Neural cell (in vitro differentiated cells): Measurements from ENCODE around the gene EFR3B. TPM values are rescaled to one million over a fixed set of nuclear protein-coding genes. Genes with fewer than 3 reads are reported as not detected.

Experiments used
- H2AFZ ChIP-seq: fragments of 200-600, 300-800 bp; sonication (generic), shearing (Covaris generic); 2 replicates; pipeline ENCODE4 v1.6.0; 2014; ENCODE audit warnings: low read depth, mild to moderate bottlenecking, antibody characterized with exemption, low read length, moderate library complexity
- H3F3A ChIP-seq: fragments of 200-600 bp; shearing (Covaris generic); 2 replicates; pipeline ENCODE4 v1.6.1; 2016; ENCODE audit warnings: mild to moderate bottlenecking, moderate library complexity, mixed read lengths, antibody characterized with exemption, low read length; ENCODE audit not compliant: insufficient read depth, poor library complexity, severe bottlenecking
- H3K27ac ChIP-seq: fragments of 200-600, 300-800 bp; sonication (generic), shearing (Covaris generic); 2 replicates; pipeline ENCODE4 v1.5.1; 2014; ENCODE audit warnings: mild to moderate bottlenecking, low read length, moderate library complexity
- H3K27me3 ChIP-seq: fragments of 300-800, 200-600 bp; sonication (generic), shearing (Covaris generic); 2 replicates; pipeline ENCODE4 v1.6.0; 2014; ENCODE audit warnings: mild to moderate bottlenecking, low read depth, low read length, moderate library complexity; ENCODE audit not compliant: insufficient read depth
- H3K36me3 ChIP-seq: fragments of 300-800, 200-600 bp; sonication (generic), shearing (Covaris generic); 2 replicates; pipeline ENCODE4 v1.5.1; 2014; ENCODE audit warnings: mild to moderate bottlenecking, antibody characterized with exemption, low read length, moderate library complexity; ENCODE audit not compliant: insufficient read depth
- H3K4me2 ChIP-seq: fragments of 300-800, 200-600 bp; sonication (generic), shearing (Covaris generic); 2 replicates; pipeline ENCODE4 v1.6.0; 2014; ENCODE audit warnings: mild to moderate bottlenecking, low read length
- H3K4me3 ChIP-seq: fragments of 300-800, 200-600 bp; sonication (generic), shearing (Covaris generic); 2 replicates; pipeline ENCODE4 v1.5.1; 2014; ENCODE audit warnings: mild to moderate bottlenecking, low read length, moderate library complexity
- H3K79me2 ChIP-seq: fragments of 200-600 bp; shearing (Covaris generic); replicated peaks from 2 replicates; pipeline ENCODE4 v1.6.0; 2014; ENCODE audit warnings: mild to moderate bottlenecking, low read length, moderate library complexity; ENCODE audit not compliant: insufficient read depth
- H3K9ac ChIP-seq: fragments of 300-800, 200-600 bp; sonication (generic), shearing (Covaris generic); 2 replicates; pipeline ENCODE4 v1.6.1; 2016; ENCODE audit warnings: mild to moderate bottlenecking, low read length, mixed read lengths
- H3K9me2 ChIP-seq: fragments of 200-600 bp; shearing (Covaris generic); 2 replicates; pipeline ENCODE4 v1.6.1; 2016; ENCODE audit warnings: mild to moderate bottlenecking, low read length, mixed read lengths; ENCODE audit not compliant: insufficient read depth
- H3K9me3 ChIP-seq: fragments of 200-600, 300-800 bp; sonication (generic), shearing (Covaris generic); 2 replicates; pipeline ENCODE4 v1.6.1; 2016; ENCODE audit warnings: mild to moderate bottlenecking, mixed run types, low read length, moderate library complexity, mixed read lengths
- H4K20me1 ChIP-seq: fragments of 200-600 bp; shearing (Covaris generic); 2 replicates; pipeline ENCODE4 v1.6.1; 2016; ENCODE audit warnings: mild to moderate bottlenecking, mixed run types; ENCODE audit not compliant: insufficient read depth
- CTCF ChIP-seq: fragments of 450-650 bp; IDR thresholded peaks from 2 replicates; pipeline ENCODE4 v1.5.1; 2014; ENCODE audit warnings: antibody characterized with exemption, mild to moderate bottlenecking, moderate library complexity; ENCODE audit not compliant: poor library complexity, severe bottlenecking
- EP300 ChIP-seq: fragments of 450-650 bp; conservative IDR thresholded peaks from 2 replicates; pipeline ENCODE4 v1.6.1; 2014; ENCODE audit warnings: antibody characterized with exemption, mild to moderate bottlenecking, moderate library complexity; ENCODE audit not compliant: poor library complexity, severe bottlenecking
- EZH2 ChIP-seq: fragments of 200-600, 300-800 bp; shearing (Covaris generic), sonication (generic); IDR thresholded peaks from 2 replicates; pipeline ENCODE4 v1.6.1; 2014; ENCODE audit warnings: antibody characterized with exemption, low read length, borderline replicate concordance, mild to moderate bottlenecking; ENCODE audit not compliant: insufficient read depth, poor library complexity, severe bottlenecking
- MXI1 ChIP-seq: fragments of 450-650 bp; conservative IDR thresholded peaks from 2 replicates; pipeline ENCODE4 v1.6.1; 2014; ENCODE audit warnings: antibody characterized with exemption, mild to moderate bottlenecking; ENCODE audit not compliant: poor library complexity, severe bottlenecking
- POLR2AphosphoS5 ChIP-seq: IDR thresholded peaks from 2 replicates; pipeline ENCODE4 v1.6.1; 2012
- RAD21 ChIP-seq: fragments of 450-650 bp; conservative IDR thresholded peaks from 2 replicates; pipeline ENCODE4 v1.6.1; 2014; ENCODE audit warnings: antibody characterized with exemption, mild to moderate bottlenecking, moderate library complexity
- REST ChIP-seq: IDR thresholded peaks from 2 replicates; pipeline ENCODE4 v1.6.1; 2012; ENCODE audit warnings: borderline replicate concordance
- SMC3 ChIP-seq: fragments of 450-650 bp; conservative IDR thresholded peaks from 2 replicates; pipeline ENCODE4 v1.6.1; 2014; ENCODE audit warnings: antibody characterized with exemption, mild to moderate bottlenecking, moderate library complexity; ENCODE audit not compliant: poor library complexity
- TAF1 ChIP-seq: IDR thresholded peaks from 2 replicates; pipeline ENCODE4 v1.6.1; 2012; ENCODE audit warnings: low read depth
- polyA plus RNA-seq: library from polyadenylated mRNA; depleted of rRNA; stranded (reverse); fragments of >200 nt; gene quantifications from 2 replicates; pipeline ENCODE4 v1.2.3, GENCODE V29; 2014

The EFR3B gene
- polyA plus RNA-seq, 1 donor from 2014 or later: 29.3 TPM

- Histone ChIP-seq H3K79me2 (no peaks in the 10 kb centered on the region), H3K9ac (no peak overlapping the region), H3K4me2 (no peak overlapping the region), H4K20me1 (no peaks in the 10 kb centered on the region), H3K9me2 (no peaks in the 10 kb centered on the region), H3K27me3 (no peaks in the 10 kb centered on the region), H2AFZ (no peak overlapping the region), H3K36me3 (no peaks in the 10 kb centered on the region), H3F3A (no peaks in the 10 kb centered on the region), H3K4me3 (no peak overlapping the region), H3K9me3 (no peaks in the 10 kb centered on the region), H3K27ac (no peak overlapping the region)
- TF ChIP-seq REST (no peak), RAD21 (no peak), MXI1 (no peak), TAF1 (no peak), SMC3 (no peak), POLR2AphosphoS5 (no peak), EP300 (no peak), EZH2 (no peak), CTCF (no peak)
Observed at GRCh38 chr2:25030702-25031101, 11.2 kb upstream of the EFR3B start.

GRCh38 chr2:25032094-25032493 lies 9.8 kb upstream of the EFR3B start:
- Histone ChIP-seq H3K36me3 (no peaks in the 10 kb centered on the region), H3K27me3 (no peaks in the 10 kb centered on the region), H3F3A (no peaks in the 10 kb centered on the region), H3K9ac (no peak overlapping the region), H3K4me2 (no peak overlapping the region), H3K27ac (no peak overlapping the region), H3K9me3 (no peaks in the 10 kb centered on the region), H2AFZ (no peak overlapping the region), H3K79me2 (no peaks in the 10 kb centered on the region), H3K9me2 (no peaks in the 10 kb centered on the region), H3K4me3 (no peak overlapping the region), H4K20me1 (no peaks in the 10 kb centered on the region)
- TF ChIP-seq EP300 (no peak), RAD21 (no peak), TAF1 (no peak), EZH2 (no peak), CTCF (no peak), REST (no peak), MXI1 (no peak), SMC3 (no peak)
